PC-9 (cell line): ENCODE results near the gene GJC3. TPM values are rescaled to one million over a fixed set of nuclear protein-coding genes. Genes with fewer than 3 reads are reported as not detected.
"Not testable (repeated sequence)": the region's sequence is repeated elsewhere in the genome, so short reads cannot be mapped to it uniquely, and the experiment has no call there.

Source experiments
- BruUV-seq: library from RNA; stranded (reverse); fragments of 400-500 nt; replicated peaks from 2 replicates; lab custom pipeline; 2021; lab: Mats Ljungman, UMichigan
- CTCF ChIA-PET: fragments of 300-600 bp; sonication (Branson Sonifier 250); formaldehyde crosslinking; loops from one replicate; lab custom pipeline; 2022; ENCODE audit warnings: antibody characterized with exemption; lab: Charles Lee
- POLR2A ChIA-PET: fragments of 300-600 bp; sonication (Branson Sonifier 250); formaldehyde crosslinking; loops from one replicate; lab custom pipeline; 2022; ENCODE audit warnings: antibody characterized with exemption; ENCODE audit not compliant: unreplicated experiment; lab: Charles Lee
- DNase-seq, 2 experiments: peaks; one replicate each; pipeline versions ENCODE4 v3.0.0 to v3.0.0-alpha.2; 2015 to 2022; ENCODE audit warnings: mixed read lengths in 1 of 2
- H2AFZ ChIP-seq: fragments of 200-600 bp; sonication (generic); 2 replicates; pipeline ENCODE4 v1.8.1; 2017; ENCODE audit warnings: antibody characterized with exemption
- H3F3A ChIP-seq: fragments of 200-600 bp; sonication (generic); 2 replicates; pipeline ENCODE4 v1.8.1; 2017; ENCODE audit warnings: antibody characterized with exemption, mild to moderate bottlenecking, low read depth; ENCODE audit not compliant: insufficient read depth
- H3K27ac ChIP-seq: fragments of 200-600 bp; sonication (generic); 2 replicates; pipeline ENCODE4 v1.6.1; 2016; ENCODE audit warnings: mixed run types
- H3K27me3 ChIP-seq: fragments of 200-600 bp; sonication (generic); 2 replicates; pipeline ENCODE4 v1.6.1; 2016; ENCODE audit warnings: low read depth, mixed run types; ENCODE audit not compliant: insufficient read depth
- H3K36me3 ChIP-seq: fragments of 200-600 bp; sonication (generic); 2 replicates; pipeline ENCODE4 v1.6.1; 2016; ENCODE audit warnings: low read depth, mixed run types
- H3K4me1 ChIP-seq: fragments of 200-600 bp; sonication (generic); replicated peaks from 2 replicates; pipeline ENCODE4 v1.6.1; 2016; ENCODE audit warnings: mixed run types; ENCODE audit not compliant: insufficient read depth
- H3K4me2 ChIP-seq: fragments of 200-600 bp; sonication (generic); 2 replicates; pipeline ENCODE4 v1.6.1; 2017; ENCODE audit warnings: mixed run types
- H3K4me3 ChIP-seq: fragments of 200-600 bp; sonication (generic); 2 replicates; pipeline ENCODE4 v1.6.1; 2016; ENCODE audit warnings: mixed run types
- H3K79me2 ChIP-seq: fragments of 200-600 bp; sonication (generic); 2 replicates; pipeline ENCODE4 v1.6.1; 2017; ENCODE audit warnings: low read depth, mixed run types
- H3K9me2 ChIP-seq: fragments of 200-600 bp; sonication (generic); 2 replicates; pipeline ENCODE4 v1.8.1; 2017; ENCODE audit warnings: mild to moderate bottlenecking; ENCODE audit not compliant: insufficient read depth
- H3K9me3 ChIP-seq: fragments of 200-600 bp; sonication (generic); 2 replicates; pipeline ENCODE4 v1.8.1; 2016; ENCODE audit warnings: low read depth; ENCODE audit not compliant: insufficient read depth
- H4K20me1 ChIP-seq: fragments of 200-600 bp; sonication (generic); 2 replicates; pipeline ENCODE4 v1.8.1; 2017; ENCODE audit not compliant: insufficient read depth
- EZH2 ChIP-seq: fragments of 200-600 bp; sonication (generic); IDR thresholded peaks from 2 replicates; pipeline ENCODE4 v1.8.0; 2017; ENCODE audit warnings: antibody characterized with exemption, low read depth
- intact Hi-C: fragments of 100-400 bp; cut with micrococcal nuclease; formaldehyde crosslinking; loops from one replicate; pipeline ENCODE4 v1.10.0; 2022; ENCODE audit not compliant: unreplicated experiment
- total RNA-seq: library from RNA; stranded (reverse); gene quantifications from 2 replicates; pipeline ENCODE4 v1.2.3, GENCODE V29; 2021
- TF ChIP-seq, protein P1 (sequence below): fragments of 200-600 bp; sonication (generic); conservative IDR thresholded peaks from 2 replicates; pipeline ENCODE4 v1.6.1; 2017; ENCODE audit warnings: mixed run types, antibody characterized with exemption, mild to moderate bottlenecking, moderate library complexity

GJC3 gene
- total RNA-seq, 1 experiment from 2014 or later = not detected

DNA sequence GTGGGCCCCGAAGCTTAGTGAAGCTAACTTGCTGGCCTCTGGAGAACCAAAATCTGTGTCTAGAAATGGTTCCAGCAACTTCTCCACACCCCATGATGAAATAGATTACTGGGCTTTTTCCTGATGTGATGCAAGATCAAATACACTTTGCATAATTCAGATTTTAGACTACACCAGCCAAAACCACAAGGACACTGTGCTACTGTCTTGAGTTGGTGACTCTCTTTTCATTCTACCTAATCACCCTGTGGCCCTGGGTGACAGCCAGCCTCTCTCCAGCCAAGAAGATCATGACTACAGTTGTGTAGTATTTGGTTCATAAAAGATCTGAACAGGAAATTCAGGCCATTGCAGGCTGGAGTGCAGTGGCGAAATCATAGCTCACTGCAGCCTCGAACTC is 24.2 kb upstream of the GJC3 start:
- Histone ChIP-seq H3K4me1 (peaks cover 12% of the 10 kb centered on the region), H3K27ac (peak overlapping the region; percentile 31; the same call in 1 of the 2 replicates), H2AFZ (no peak overlapping the region), H3K9me3 (0 out of 2 replicates have a peak, but pooled peaks cover 6% of the 10 kb centered on the region), H3K9me2 (no peaks in the 10 kb centered on the region), H3F3A (peaks cover 19% of the 10 kb centered on the region), H3K79me2 (no peaks in the 10 kb centered on the region), H3K36me3 (no peaks in the 10 kb centered on the region), H4K20me1 (no peaks in the 10 kb centered on the region), H3K4me3 (no peak overlapping the region), H3K27me3 (peaks cover 14% of the 10 kb centered on the region; the same call in 1 of the 2 replicates), H3K4me2 (no peak overlapping the region)
- no peak for TF ChIP-seq EZH2
- TF ChIP-seq, protein P1, sequence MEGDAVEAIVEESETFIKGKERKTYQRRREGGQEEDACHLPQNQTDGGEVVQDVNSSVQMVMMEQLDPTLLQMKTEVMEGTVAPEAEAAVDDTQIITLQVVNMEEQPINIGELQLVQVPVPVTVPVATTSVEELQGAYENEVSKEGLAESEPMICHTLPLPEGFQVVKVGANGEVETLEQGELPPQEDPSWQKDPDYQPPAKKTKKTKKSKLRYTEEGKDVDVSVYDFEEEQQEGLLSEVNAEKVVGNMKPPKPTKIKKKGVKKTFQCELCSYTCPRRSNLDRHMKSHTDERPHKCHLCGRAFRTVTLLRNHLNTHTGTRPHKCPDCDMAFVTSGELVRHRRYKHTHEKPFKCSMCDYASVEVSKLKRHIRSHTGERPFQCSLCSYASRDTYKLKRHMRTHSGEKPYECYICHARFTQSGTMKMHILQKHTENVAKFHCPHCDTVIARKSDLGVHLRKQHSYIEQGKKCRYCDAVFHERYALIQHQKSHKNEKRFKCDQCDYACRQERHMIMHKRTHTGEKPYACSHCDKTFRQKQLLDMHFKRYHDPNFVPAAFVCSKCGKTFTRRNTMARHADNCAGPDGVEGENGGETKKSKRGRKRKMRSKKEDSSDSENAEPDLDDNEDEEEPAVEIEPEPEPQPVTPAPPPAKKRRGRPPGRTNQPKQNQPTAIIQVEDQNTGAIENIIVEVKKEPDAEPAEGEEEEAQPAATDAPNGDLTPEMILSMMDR = no peak
- peak; percentile 37 to 68 for DNase-seq
- BruUV-seq = no TSS peak
- CTCF ChIA-PET = no interaction called here
- POLR2A ChIA-PET = interaction anchor here (0.6 kb wide), 1 partner anchor 630 kb away, joined by 4 read pairs; no protein-coding TSS in a partner anchor
- intact Hi-C loops = no loop called here

DNA sequence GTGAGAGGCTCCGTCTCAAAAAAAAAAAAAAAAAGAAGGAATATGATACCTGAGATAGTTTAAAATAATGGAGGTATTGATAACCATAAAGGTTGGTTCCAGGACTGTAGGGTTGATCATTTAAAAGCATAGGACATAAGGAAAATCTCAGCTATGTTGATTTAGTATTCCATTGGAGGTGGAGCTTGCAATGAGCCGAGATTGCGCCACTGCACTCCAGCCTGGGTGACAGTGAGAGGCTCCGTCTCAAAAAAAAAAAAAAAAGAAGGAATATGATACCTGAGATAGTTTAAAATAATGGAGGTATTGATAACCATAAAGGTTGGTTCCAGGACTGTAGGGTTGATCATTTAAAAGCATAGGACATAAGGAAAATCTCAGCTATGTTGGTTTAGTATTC is 23.2 kb upstream of the GJC3 start:
- H3K36me3 ChIP-seq, DNase-seq, H4K20me1 ChIP-seq, H3K4me3 ChIP-seq, H3K79me2 ChIP-seq, CTCF ChIA-PET, POLR2A ChIA-PET, intact Hi-C loops, H3K9me3 ChIP-seq, H3K4me2 ChIP-seq, H3K9me2 ChIP-seq, BruUV-seq, H2AFZ ChIP-seq, H3K27ac ChIP-seq: not testable (repeated sequence)
- peaks cover 19% of the 10 kb centered on the region for H3F3A ChIP-seq
- peaks cover 12% of the 10 kb centered on the region for H3K4me1 ChIP-seq
- H3K27me3 ChIP-seq = peaks cover 16% of the 10 kb centered on the region; the same call in 1 of the 2 replicates

DNA sequence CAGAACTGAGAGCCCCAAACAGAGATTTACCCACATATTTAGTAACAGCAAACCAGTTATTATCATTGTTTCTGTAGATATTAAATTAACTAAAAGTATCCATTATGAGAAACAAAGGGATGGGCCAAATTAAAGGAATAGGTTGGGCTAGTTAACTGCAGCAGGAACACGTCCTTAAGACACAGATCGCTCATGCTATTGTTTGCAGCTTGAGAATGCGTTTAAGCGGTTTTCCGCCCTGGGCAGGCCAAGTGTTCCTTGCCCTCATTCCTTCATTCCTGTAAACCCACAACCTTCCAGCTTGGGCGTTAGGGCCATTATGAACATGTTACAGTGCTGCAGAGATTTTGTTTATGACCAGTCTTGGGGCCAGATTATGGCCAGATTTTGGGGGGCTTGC is 21.4 kb upstream of the GJC3 start:
- intact Hi-C loops = not testable (repeated sequence)

DNA sequence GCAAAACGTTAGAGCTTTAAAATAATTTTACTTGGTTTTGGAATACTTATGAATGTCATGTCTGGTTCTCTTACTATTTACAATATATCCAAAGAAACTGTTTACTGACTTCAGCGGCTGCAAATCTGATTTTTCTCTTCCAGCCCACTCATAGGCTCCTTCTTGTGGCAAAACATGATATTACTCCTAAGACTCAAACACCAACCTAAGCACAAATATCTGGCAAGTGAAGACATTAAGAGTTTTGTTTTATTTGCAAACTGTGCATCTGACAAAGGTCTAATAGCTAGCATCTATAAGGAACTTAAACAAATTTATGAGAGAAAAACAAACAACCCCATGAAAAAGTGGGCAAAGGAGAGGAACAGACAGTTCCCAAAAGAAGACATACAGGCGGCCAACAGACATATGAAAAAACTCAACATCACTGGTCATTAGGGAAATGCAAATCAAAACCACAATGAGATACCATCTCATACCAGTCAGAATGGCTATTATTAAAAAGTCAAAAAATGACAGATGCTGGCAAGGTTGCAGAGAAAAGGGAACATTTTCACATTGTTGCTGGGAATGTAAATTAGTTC is 20.3 kb upstream of the GJC3 start:
- ChIA-PET POLR2A (interaction anchor here (0.6 to 0.7 kb wide), 2 partner anchors 189 to 487 kb away, joined by 3 to 8 read pairs; no protein-coding TSS in a partner anchor), CTCF (no interaction called here)
- H3K9me2 ChIP-seq = no peaks in the 10 kb centered on the region
- H3K79me2 ChIP-seq = no peaks in the 10 kb centered on the region
- H3K9me3 ChIP-seq = 0 out of 2 replicates have a peak, but pooled peaks cover 6% of the 10 kb centered on the region
- no peaks in the 10 kb centered on the region for H4K20me1 ChIP-seq
- TF ChIP-seq, protein P1 = peak; percentile 45; the same call in 1 of the 2 replicates
- TF ChIP-seq EZH2 = no peak
- no peak overlapping the region for H3K4me2 ChIP-seq
- H3K36me3 ChIP-seq = no peaks in the 10 kb centered on the region
- no peaks in the 10 kb centered on the region for H3K4me1 ChIP-seq
- peaks cover 20% of the 10 kb centered on the region; the same call in 1 of the 2 replicates for H3K27me3 ChIP-seq
- H3K27ac ChIP-seq = no peak overlapping the region
- no peak for DNase-seq
- intact Hi-C loops = no loop called here
- H3K4me3 ChIP-seq = no peak overlapping the region
- BruUV-seq = no TSS peak
- no peak overlapping the region for H2AFZ ChIP-seq
- peaks cover 5% of the 10 kb centered on the region; the same call in 1 of the 2 replicates for H3F3A ChIP-seq

More for the DNA sequence above, 21.4 kb upstream of the GJC3 start:
- H3K4me1 ChIP-seq, BruUV-seq, POLR2A ChIA-PET, H3K4me2 ChIP-seq, H3K79me2 ChIP-seq, H2AFZ ChIP-seq, H3K4me3 ChIP-seq, H3K9me2 ChIP-seq, H3K27ac ChIP-seq, H4K20me1 ChIP-seq, H3K9me3 ChIP-seq, CTCF ChIA-PET, H3K36me3 ChIP-seq, DNase-seq: not testable (repeated sequence)
- peaks cover 20% of the 10 kb centered on the region; the same call in 1 of the 2 replicates for H3K27me3 ChIP-seq
- peaks cover 15% of the 10 kb centered on the region for H3F3A ChIP-seq
